ENCODE data around the gene ZNF772. TPM values are rescaled to one million over a fixed set of nuclear protein-coding genes. Genes with fewer than 3 reads are reported as not detected.
"Not testable (repeated sequence)": the region's sequence is repeated elsewhere in the genome, so short reads cannot be mapped to it uniquely, and the experiment has no call there.

The ZNF772 gene
- 3.1 TPM for polyA plus RNA-seq (2013, experiment 1 of 2; ENCODE audit: insufficient read length)
- 2.2 TPM for polyA plus RNA-seq (2013, experiment 2 of 2; ENCODE audit: insufficient read length)

- peak; percentile 95 for DNase-seq
These were observed at the start of gene ZNF772 for GRCh38 chr19:57477191-57478008. ZNF772 (minus strand) TSS chr19:57477566; CDS start chr19:57477309, 257 bp downstream.

- DNase-seq: not testable (repeated sequence)
These were observed 40.7 kb upstream of the ZNF772 start for GRCh38 chr19:57518021-57518420.

GRCh38 chr19:57515255-57515654 is 37.9 kb upstream of the ZNF772 start:
- no peak for DNase-seq

GRCh38 chr19:57512845-57513244 is 35.5 kb upstream of the ZNF772 start:
- peak; percentile 22 for DNase-seq

GRCh38 chr19:57511484-57511883 is 34.1 kb upstream of the ZNF772 start:
- DNase-seq: no peak

- DNase-seq: no peak
These were observed 28.8 kb upstream of the ZNF772 start for GRCh38 chr19:57506163-57506562.

GRCh38 chr19:57500400-57500799 is 23.0 kb upstream of the ZNF772 start:
- peak; percentile 49 for DNase-seq

- peak; percentile 96 for DNase-seq
These were observed 22.5 kb upstream of the ZNF772 start, which contains the start of gene ZNF773 for GRCh38 chr19:57499680-57500395. ZNF773 (plus strand) TSS chr19:57499938; CDS start chr19:57500081, 143 bp downstream.

- DNase-seq: not testable (repeated sequence)
These were observed 21.9 kb upstream of the ZNF772 start for GRCh38 chr19:57499332-57499679.

GRCh38 chr19:57488299-57488644 is 10.9 kb upstream of the ZNF772 start:
- peak; percentile 28 for DNase-seq

- peak; percentile 88 for DNase-seq
These were observed 10.3 kb upstream of the ZNF772 start, which contains the start of gene ZNF419 for GRCh38 chr19:57487477-57488298. ZNF419 (plus strand) TSS chr19:57487750; CDS start chr19:57487951, 201 bp downstream.

GRCh38 chr19:57473646-57474045 is 3.7 kb downstream of the ZNF772 start:
- no peak for DNase-seq

GRCh38 chr19:57466489-57466888 is 10.9 kb downstream of the ZNF772 start:
- no peak for DNase-seq

GRCh38 chr19:57465680-57466381 is 11.5 kb downstream of the ZNF772 start:
- peak; percentile 41 for DNase-seq

- no peak for DNase-seq
These were observed 25.1 kb downstream of the ZNF772 start for GRCh38 chr19:57452307-57452706.

- DNase-seq: no peak
These were observed 34.2 kb downstream of the ZNF772 start for GRCh38 chr19:57443121-57443696.

- no peak for DNase-seq
These were observed 35.2 kb downstream of the ZNF772 start for GRCh38 chr19:57441979-57442752.

GRCh38 chr19:57438925-57439324 is 38.4 kb downstream of the ZNF772 start:
- DNase-seq: no peak

- no peak for DNase-seq
These were observed 39.4 kb downstream of the ZNF772 start for GRCh38 chr19:57437931-57438330.

- DNase-seq: no peak
These were observed 40.9 kb downstream of the ZNF772 start for GRCh38 chr19:57436417-57436816.
